HEK293 (cell line): ENCODE measurements around the gene CAPN10.

Source experiments
- BCL11B ChIP-seq: fragments of 450-650 bp; formaldehyde crosslinking; IDR thresholded peaks from 2 replicates; pipeline ENCODE4 v1.5.1; 2016; ENCODE audit warnings: low read depth, missing biosample characterization, missing genetic modification characterization
- EGR2 ChIP-seq: fragments of 450-650 bp; formaldehyde crosslinking; IDR thresholded peaks from 2 replicates; pipeline ENCODE4 v1.5.1; 2016; ENCODE audit warnings: low read depth, missing biosample characterization, missing genetic modification characterization
- GLIS2 ChIP-seq: fragments of 450-650 bp; formaldehyde crosslinking; IDR thresholded peaks from 2 replicates; pipeline ENCODE4 v1.5.1; 2016; ENCODE audit warnings: missing biosample characterization, missing genetic modification characterization
- HOXC10 ChIP-seq: sonication (generic); formaldehyde crosslinking; IDR thresholded peaks from 2 replicates; pipeline ENCODE4 v1.8.1; 2023; ENCODE audit warnings: mild to moderate bottlenecking, missing genetic modification reagents
- KLF7 ChIP-seq: fragments of 450-650 bp; formaldehyde crosslinking; IDR thresholded peaks from 2 replicates; pipeline ENCODE4 v1.5.1; 2016; ENCODE audit warnings: missing biosample characterization, missing genetic modification characterization, borderline replicate concordance
- OVOL3 ChIP-seq: fragments of 450-650 bp; formaldehyde crosslinking; IDR thresholded peaks from 2 replicates; pipeline ENCODE4 v1.5.1; 2016; ENCODE audit warnings: missing biosample characterization, missing genetic modification characterization
- PRDM10 ChIP-seq: fragments of 450-650 bp; formaldehyde crosslinking; IDR thresholded peaks from 2 replicates; pipeline ENCODE4 v1.5.1; 2016; ENCODE audit warnings: missing biosample characterization, missing genetic modification characterization
- REPIN1 ChIP-seq: fragments of 450-650 bp; formaldehyde crosslinking; IDR thresholded peaks from 2 replicates; pipeline ENCODE4 v1.5.1; 2017; ENCODE audit warnings: missing biosample characterization, missing genetic modification characterization, low read depth
- SCRT2 ChIP-seq: fragments of 450-650 bp; formaldehyde crosslinking; IDR thresholded peaks from 2 replicates; pipeline ENCODE4 v1.5.1; 2016; ENCODE audit warnings: missing biosample characterization, missing genetic modification characterization
- SP2 ChIP-seq: fragments of 450-650 bp; formaldehyde crosslinking; IDR thresholded peaks from 2 replicates; pipeline ENCODE4 v1.5.1; 2016; ENCODE audit warnings: missing biosample characterization, missing genetic modification characterization
- SP3 ChIP-seq: fragments of 450-650 bp; formaldehyde crosslinking; IDR thresholded peaks from 2 replicates; pipeline ENCODE4 v1.5.1; 2016; ENCODE audit warnings: missing biosample characterization, missing genetic modification characterization
- YY1 ChIP-seq: fragments of 450-650 bp; formaldehyde crosslinking; IDR thresholded peaks from 2 replicates; pipeline ENCODE4 v1.5.1; 2018; ENCODE audit warnings: missing biosample characterization, missing genetic modification characterization
- ZBTB17 ChIP-seq: fragments of 450-650 bp; formaldehyde crosslinking; IDR thresholded peaks from 2 replicates; pipeline ENCODE4 v1.5.1; 2016; ENCODE audit warnings: missing biosample characterization, missing genetic modification characterization
- ZFP37 ChIP-seq: fragments of 450-650 bp; formaldehyde crosslinking; IDR thresholded peaks from 2 replicates; pipeline ENCODE4 v1.5.1; 2016; ENCODE audit warnings: missing biosample characterization, missing genetic modification characterization
- ZFP69B ChIP-seq: fragments of 450-650 bp; formaldehyde crosslinking; IDR thresholded peaks from 2 replicates; pipeline ENCODE4 v1.5.1; 2016; ENCODE audit warnings: missing biosample characterization, missing genetic modification characterization
- ZNF2 ChIP-seq: fragments of 450-650 bp; formaldehyde crosslinking; IDR thresholded peaks from 2 replicates; pipeline ENCODE4 v1.5.1; 2016; ENCODE audit warnings: missing biosample characterization, missing genetic modification characterization
- ZNF488 ChIP-seq: fragments of 450-650 bp; formaldehyde crosslinking; IDR thresholded peaks from 2 replicates; pipeline ENCODE4 v1.5.1; 2016; ENCODE audit warnings: missing biosample characterization, missing genetic modification characterization
- ZNF555 ChIP-seq: fragments of 450-650 bp; formaldehyde crosslinking; conservative IDR thresholded peaks from 2 replicates; pipeline ENCODE4 v1.5.1; 2017; ENCODE audit warnings: missing biosample characterization, mild to moderate bottlenecking, missing genetic modification characterization, inconsistent platforms
- ZNF623 ChIP-seq: fragments of 450-650 bp; formaldehyde crosslinking; IDR thresholded peaks from 2 replicates; pipeline ENCODE4 v1.5.1; 2016; ENCODE audit warnings: missing biosample characterization, missing genetic modification characterization
- ZNF629 ChIP-seq: fragments of 450-650 bp; formaldehyde crosslinking; IDR thresholded peaks from 2 replicates; pipeline ENCODE4 v1.5.1; 2017; ENCODE audit warnings: missing biosample characterization, missing genetic modification characterization
- ZNF677 ChIP-seq: fragments of 450-650 bp; IDR thresholded peaks from 2 replicates; pipeline ENCODE4 v1.5.0; 2018; ENCODE audit warnings: missing biosample characterization, mild to moderate bottlenecking, missing genetic modification characterization, moderate library complexity
- ZNF701 ChIP-seq: fragments of 450-650 bp; formaldehyde crosslinking; IDR thresholded peaks from 2 replicates; pipeline ENCODE4 v1.5.1; 2016; ENCODE audit warnings: missing biosample characterization, missing genetic modification characterization
- ZNF747 ChIP-seq: fragments of 450-650 bp; formaldehyde crosslinking; IDR thresholded peaks from 2 replicates; pipeline ENCODE4 v1.5.1; 2016; ENCODE audit warnings: missing biosample characterization, missing genetic modification characterization
- ZSCAN30 ChIP-seq: fragments of 450-650 bp; IDR thresholded peaks from 2 replicates; pipeline ENCODE4 v1.5.1; 2018; ENCODE audit warnings: missing biosample characterization, mild to moderate bottlenecking, missing genetic modification characterization, moderate library complexity
- TF ChIP-seq, protein P1 (sequence below): fragments of 450-650 bp; formaldehyde crosslinking; IDR thresholded peaks from 2 replicates; pipeline ENCODE4 v1.5.1; 2016; ENCODE audit warnings: missing biosample characterization, missing genetic modification characterization
- TF ChIP-seq, protein P2 (sequence below): sonication (generic); formaldehyde crosslinking; IDR thresholded peaks from 2 replicates; pipeline ENCODE4 v1.8.1; 2022; ENCODE audit warnings: mild to moderate bottlenecking, moderate library complexity, missing genetic modification reagents
- TF ChIP-seq, protein P3 (sequence below): fragments of 450-650 bp; formaldehyde crosslinking; IDR thresholded peaks from 2 replicates; pipeline ENCODE4 v1.5.1; 2017; ENCODE audit warnings: missing biosample characterization, mild to moderate bottlenecking, missing genetic modification characterization, moderate library complexity
- TF ChIP-seq, protein P4 (sequence below): fragments of 450-650 bp; formaldehyde crosslinking; IDR thresholded peaks from 2 replicates; pipeline ENCODE4 v1.5.1; 2016; ENCODE audit warnings: missing biosample characterization, missing genetic modification characterization

CAPN10 gene

GRCh38 chr2:240586919-240587800 is 626 bp downstream of the CAPN10 start (continued):
- 0 out of 2 replicates have a peak, but pooled peaks have one; percentile 57 for TF ChIP-seq KLF7
- TF ChIP-seq, protein P1, sequence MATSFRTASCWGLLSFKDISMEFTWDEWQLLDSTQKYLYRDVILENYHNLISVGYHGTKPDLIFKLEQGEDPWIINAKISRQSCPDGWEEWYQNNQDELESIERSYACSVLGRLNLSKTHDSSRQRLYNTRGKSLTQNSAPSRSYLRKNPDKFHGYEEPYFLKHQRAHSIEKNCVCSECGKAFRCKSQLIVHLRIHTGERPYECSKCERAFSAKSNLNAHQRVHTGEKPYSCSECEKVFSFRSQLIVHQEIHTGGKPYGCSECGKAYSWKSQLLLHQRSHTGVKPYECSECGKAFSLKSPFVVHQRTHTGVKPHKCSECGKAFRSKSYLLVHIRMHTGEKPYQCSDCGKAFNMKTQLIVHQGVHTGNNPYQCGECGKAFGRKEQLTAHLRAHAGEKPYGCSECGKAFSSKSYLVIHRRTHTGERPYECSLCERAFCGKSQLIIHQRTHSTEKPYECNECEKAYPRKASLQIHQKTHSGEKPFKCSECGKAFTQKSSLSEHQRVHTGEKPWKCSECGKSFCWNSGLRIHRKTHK (tag by site-specific recombination), result no peak
- TF ChIP-seq GLIS2, result peak; percentile 64
- TF ChIP-seq, protein P2, sequence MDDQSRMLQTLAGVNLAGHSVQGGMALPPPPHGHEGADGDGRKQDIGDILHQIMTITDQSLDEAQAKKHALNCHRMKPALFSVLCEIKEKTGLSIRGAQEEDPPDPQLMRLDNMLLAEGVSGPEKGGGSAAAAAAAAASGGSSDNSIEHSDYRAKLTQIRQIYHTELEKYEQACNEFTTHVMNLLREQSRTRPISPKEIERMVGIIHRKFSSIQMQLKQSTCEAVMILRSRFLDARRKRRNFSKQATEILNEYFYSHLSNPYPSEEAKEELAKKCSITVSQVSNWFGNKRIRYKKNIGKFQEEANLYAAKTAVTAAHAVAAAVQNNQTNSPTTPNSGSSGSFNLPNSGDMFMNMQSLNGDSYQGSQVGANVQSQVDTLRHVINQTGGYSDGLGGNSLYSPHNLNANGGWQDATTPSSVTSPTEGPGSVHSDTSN (CRISPR knock-in tag), result peak; percentile 53; the same call in 1 of the 2 replicates
- no peak for TF ChIP-seq OVOL3 (tag by site-specific recombination)
- peak; percentile 48; the same call in 1 of the 2 replicates for TF ChIP-seq EGR2
- no peak for TF ChIP-seq ZNF623 (tag by site-specific recombination)
- TF ChIP-seq ZNF629 (tag by site-specific recombination), result no peak
- peak; percentile 73 for TF ChIP-seq ZFP69B (tag by site-specific recombination)
- TF ChIP-seq BCL11B, result no peak
- TF ChIP-seq ZSCAN30, result peak; percentile 47; the same call in 1 of the 2 replicates
- no peak for TF ChIP-seq ZNF2
- TF ChIP-seq ZNF701 (tag by site-specific recombination), result no peak
- TF ChIP-seq, protein P3, sequence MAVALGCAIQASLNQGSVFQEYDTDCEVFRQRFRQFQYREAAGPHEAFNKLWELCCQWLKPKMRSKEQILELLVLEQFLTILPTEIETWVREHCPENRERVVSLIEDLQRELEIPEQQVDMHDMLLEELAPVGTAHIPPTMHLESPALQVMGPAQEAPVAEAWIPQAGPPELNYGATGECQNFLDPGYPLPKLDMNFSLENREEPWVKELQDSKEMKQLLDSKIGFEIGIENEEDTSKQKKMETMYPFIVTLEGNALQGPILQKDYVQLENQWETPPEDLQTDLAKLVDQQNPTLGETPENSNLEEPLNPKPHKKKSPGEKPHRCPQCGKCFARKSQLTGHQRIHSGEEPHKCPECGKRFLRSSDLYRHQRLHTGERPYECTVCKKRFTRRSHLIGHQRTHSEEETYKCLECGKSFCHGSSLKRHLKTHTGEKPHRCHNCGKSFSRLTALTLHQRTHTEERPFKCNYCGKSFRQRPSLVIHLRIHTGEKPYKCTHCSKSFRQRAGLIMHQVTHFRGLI (tag by site-specific recombination), result no peak
- TF ChIP-seq REPIN1 (tag by site-specific recombination), result no peak
- TF ChIP-seq ZNF747, result no peak
- TF ChIP-seq, protein P4, sequence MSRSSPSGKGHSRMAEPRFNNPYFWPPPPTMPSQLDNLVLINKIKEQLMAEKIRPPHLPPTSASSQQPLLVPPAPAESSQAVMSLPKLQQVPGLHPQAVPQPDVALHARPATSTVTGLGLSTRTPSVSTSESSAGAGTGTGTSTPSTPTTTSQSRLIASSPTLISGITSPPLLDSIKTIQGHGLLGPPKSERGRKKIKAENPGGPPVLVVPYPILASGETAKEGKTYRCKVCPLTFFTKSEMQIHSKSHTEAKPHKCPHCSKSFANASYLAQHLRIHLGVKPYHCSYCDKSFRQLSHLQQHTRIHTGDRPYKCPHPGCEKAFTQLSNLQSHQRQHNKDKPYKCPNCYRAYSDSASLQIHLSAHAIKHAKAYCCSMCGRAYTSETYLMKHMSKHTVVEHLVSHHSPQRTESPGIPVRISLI (tag by site-specific recombination), result no peak
- 0 out of 2 replicates have a peak, but pooled peaks have one; percentile 11 for TF ChIP-seq PRDM10 (tag by site-specific recombination)
- no peak for TF ChIP-seq ZFP37 (tag by site-specific recombination)
- TF ChIP-seq ZNF555 (tag by site-specific recombination), result no peak
- peak; percentile 63 for TF ChIP-seq SP2 (tag by site-specific recombination)
- no peak for TF ChIP-seq ZNF488 (tag by site-specific recombination)
- no peak for TF ChIP-seq ZNF677 (tag by site-specific recombination)
- TF ChIP-seq SP3 (tag by site-specific recombination), result peak; percentile 20; the same call in 1 of the 2 replicates
- no peak for TF ChIP-seq HOXC10 (CRISPR knock-in tag)
- TF ChIP-seq SCRT2 (tag by site-specific recombination), result peak; percentile 95
- peak; percentile 50 for TF ChIP-seq ZBTB17 (tag by site-specific recombination)
- no peak for TF ChIP-seq YY1 (tag by site-specific recombination)
